ENCODE measurements around the gene PLCG1. TPM values are rescaled to one million over a fixed set of nuclear protein-coding genes. Genes with fewer than 3 reads are reported as not detected.

PLCG1 gene
- total and polyA plus RNA-seq, 2 experiments from 2014 or later: 27.4 to 206 TPM

GRCh38 chr20:41158082-41158625 is 20.8 kb downstream of the PLCG1 start:
- no peaks in the 10 kb centered on the region for H3K27me3 Mint-ChIP-seq (ENCODE audit: insufficient read depth, low read depth, poor library complexity)
- TF ChIP-seq, protein P1, sequence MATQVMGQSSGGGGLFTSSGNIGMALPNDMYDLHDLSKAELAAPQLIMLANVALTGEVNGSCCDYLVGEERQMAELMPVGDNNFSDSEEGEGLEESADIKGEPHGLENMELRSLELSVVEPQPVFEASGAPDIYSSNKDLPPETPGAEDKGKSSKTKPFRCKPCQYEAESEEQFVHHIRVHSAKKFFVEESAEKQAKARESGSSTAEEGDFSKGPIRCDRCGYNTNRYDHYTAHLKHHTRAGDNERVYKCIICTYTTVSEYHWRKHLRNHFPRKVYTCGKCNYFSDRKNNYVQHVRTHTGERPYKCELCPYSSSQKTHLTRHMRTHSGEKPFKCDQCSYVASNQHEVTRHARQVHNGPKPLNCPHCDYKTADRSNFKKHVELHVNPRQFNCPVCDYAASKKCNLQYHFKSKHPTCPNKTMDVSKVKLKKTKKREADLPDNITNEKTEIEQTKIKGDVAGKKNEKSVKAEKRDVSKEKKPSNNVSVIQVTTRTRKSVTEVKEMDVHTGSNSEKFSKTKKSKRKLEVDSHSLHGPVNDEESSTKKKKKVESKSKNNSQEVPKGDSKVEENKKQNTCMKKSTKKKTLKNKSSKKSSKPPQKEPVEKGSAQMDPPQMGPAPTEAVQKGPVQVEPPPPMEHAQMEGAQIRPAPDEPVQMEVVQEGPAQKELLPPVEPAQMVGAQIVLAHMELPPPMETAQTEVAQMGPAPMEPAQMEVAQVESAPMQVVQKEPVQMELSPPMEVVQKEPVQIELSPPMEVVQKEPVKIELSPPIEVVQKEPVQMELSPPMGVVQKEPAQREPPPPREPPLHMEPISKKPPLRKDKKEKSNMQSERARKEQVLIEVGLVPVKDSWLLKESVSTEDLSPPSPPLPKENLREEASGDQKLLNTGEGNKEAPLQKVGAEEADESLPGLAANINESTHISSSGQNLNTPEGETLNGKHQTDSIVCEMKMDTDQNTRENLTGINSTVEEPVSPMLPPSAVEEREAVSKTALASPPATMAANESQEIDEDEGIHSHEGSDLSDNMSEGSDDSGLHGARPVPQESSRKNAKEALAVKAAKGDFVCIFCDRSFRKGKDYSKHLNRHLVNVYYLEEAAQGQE (IDR thresholded peaks at IDR 0.05; ENCODE audit: unreplicated experiment): no peak
- TF ChIP-seq JUNB (IDR thresholded peaks at IDR 0.05; ENCODE audit: unreplicated experiment) (no peak), POLR2AphosphoS5 (IDR thresholded peaks at IDR 0.05; ENCODE audit: low read depth) (no peak), ZNF331 (CRISPR knock-in tag; IDR thresholded peaks at IDR 0.05; ENCODE audit: low read depth) (no peak), CTCF (conservative IDR thresholded peaks at IDR 0.05; ENCODE audit: low read depth in 2 of 2) (no peak), CREB1 (CRISPR knock-in tag; IDR thresholded peaks at IDR 0.05; ENCODE audit: low read depth) (no peak), EZH2 (IDR thresholded peaks at IDR 0.05; ENCODE audit: low read depth, unreplicated experiment) (no peak), ZNF114 (CRISPR knock-in tag; IDR thresholded peaks at IDR 0.05) (no peak), STAT1 (IDR thresholded peaks at IDR 0.05; ENCODE audit: unreplicated experiment) (no peak), NANOG (IDR thresholded peaks at IDR 0.05; ENCODE audit: borderline replicate concordance) (no peak), EZH2phosphoT487 (IDR thresholded peaks at IDR 0.05; ENCODE audit: unreplicated experiment) (no peak)
- TF ChIP-seq, protein P2, sequence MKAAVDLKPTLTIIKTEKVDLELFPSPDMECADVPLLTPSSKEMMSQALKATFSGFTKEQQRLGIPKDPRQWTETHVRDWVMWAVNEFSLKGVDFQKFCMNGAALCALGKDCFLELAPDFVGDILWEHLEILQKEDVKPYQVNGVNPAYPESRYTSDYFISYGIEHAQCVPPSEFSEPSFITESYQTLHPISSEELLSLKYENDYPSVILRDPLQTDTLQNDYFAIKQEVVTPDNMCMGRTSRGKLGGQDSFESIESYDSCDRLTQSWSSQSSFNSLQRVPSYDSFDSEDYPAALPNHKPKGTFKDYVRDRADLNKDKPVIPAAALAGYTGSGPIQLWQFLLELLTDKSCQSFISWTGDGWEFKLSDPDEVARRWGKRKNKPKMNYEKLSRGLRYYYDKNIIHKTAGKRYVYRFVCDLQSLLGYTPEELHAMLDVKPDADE (IDR thresholded peaks at IDR 0.05): no peak
- TF ChIP-seq, protein P3, sequence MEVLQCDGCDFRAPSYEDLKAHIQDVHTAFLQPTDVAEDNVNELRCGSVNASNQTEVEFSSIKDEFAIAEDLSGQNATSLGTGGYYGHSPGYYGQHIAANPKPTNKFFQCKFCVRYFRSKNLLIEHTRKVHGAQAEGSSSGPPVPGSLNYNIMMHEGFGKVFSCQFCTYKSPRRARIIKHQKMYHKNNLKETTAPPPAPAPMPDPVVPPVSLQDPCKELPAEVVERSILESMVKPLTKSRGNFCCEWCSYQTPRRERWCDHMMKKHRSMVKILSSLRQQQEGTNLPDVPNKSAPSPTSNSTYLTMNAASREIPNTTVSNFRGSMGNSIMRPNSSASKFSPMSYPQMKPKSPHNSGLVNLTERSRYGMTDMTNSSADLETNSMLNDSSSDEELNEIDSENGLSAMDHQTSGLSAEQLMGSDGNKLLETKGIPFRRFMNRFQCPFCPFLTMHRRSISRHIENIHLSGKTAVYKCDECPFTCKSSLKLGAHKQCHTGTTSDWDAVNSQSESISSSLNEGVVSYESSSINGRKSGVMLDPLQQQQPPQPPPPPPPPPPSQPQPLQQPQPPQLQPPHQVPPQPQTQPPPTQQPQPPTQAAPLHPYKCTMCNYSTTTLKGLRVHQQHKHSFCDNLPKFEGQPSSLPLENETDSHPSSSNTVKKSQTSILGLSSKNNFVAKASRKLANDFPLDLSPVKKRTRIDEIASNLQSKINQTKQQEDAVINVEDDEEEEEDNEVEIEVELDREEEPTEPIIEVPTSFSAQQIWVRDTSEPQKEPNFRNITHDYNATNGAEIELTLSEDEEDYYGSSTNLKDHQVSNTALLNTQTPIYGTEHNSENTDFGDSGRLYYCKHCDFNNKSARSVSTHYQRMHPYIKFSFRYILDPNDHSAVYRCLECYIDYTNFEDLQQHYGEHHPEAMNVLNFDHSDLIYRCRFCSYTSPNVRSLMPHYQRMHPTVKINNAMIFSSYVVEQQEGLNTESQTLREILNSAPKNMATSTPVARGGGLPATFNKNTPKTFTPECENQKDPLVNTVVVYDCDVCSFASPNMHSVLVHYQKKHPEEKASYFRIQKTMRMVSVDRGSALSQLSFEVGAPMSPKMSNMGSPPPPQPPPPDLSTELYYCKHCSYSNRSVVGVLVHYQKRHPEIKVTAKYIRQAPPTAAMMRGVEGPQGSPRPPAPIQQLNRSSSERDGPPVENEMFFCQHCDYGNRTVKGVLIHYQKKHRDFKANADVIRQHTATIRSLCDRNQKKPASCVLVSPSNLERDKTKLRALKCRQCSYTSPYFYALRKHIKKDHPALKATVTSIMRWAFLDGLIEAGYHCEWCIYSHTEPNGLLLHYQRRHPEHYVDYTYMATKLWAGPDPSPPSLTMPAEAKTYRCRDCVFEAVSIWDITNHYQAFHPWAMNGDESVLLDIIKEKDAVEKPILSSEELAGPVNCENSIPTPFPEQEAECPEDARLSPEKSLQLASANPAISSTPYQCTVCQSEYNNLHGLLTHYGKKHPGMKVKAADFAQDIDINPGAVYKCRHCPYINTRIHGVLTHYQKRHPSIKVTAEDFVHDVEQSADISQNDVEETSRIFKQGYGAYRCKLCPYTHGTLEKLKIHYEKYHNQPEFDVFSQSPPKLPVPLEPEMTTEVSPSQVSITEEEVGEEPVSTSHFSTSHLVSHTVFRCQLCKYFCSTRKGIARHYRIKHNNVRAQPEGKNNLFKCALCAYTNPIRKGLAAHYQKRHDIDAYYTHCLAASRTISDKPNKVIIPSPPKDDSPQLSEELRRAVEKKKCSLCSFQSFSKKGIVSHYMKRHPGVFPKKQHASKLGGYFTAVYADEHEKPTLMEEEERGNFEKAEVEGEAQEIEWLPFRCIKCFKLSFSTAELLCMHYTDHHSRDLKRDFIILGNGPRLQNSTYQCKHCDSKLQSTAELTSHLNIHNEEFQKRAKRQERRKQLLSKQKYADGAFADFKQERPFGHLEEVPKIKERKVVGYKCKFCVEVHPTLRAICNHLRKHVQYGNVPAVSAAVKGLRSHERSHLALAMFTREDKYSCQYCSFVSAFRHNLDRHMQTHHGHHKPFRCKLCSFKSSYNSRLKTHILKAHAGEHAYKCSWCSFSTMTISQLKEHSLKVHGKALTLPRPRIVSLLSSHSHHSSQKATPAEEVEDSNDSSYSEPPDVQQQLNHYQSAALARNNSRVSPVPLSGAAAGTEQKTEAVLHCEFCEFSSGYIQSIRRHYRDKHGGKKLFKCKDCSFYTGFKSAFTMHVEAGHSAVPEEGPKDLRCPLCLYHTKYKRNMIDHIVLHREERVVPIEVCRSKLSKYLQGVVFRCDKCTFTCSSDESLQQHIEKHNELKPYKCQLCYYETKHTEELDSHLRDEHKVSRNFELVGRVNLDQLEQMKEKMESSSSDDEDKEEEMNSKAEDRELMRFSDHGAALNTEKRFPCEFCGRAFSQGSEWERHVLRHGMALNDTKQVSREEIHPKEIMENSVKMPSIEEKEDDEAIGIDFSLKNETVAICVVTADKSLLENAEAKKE (CRISPR knock-in tag; IDR thresholded peaks at IDR 0.05): no peak

More at GRCh38 chr20:41158082-41158625, 20.8 kb downstream of the PLCG1 start:
- Mint-ChIP-seq H3K27ac (peak overlapping the region; percentile 76), H3K4me3 (no peak overlapping the region; the same call in 2 of the 3 replicates), H3K9me3 (no peaks in the 10 kb centered on the region), H3K36me3 (ENCODE audit: low read depth) (peaks cover 34% of the 10 kb centered on the region), H3K4me1 (peaks cover 41% of the 10 kb centered on the region)
- DNase-seq (ENCODE audit: low spot score): no peak
- H3K4me2 ChIP-seq: no peak overlapping the region
- H3K36me3 ChIP-seq (ENCODE audit: insufficient read depth): no peaks in the 10 kb centered on the region; the same call in 1 of the 2 replicates
- no peak for ATAC-seq
- peaks cover 45% of the 10 kb centered on the region for H4K20me1 ChIP-seq (replicated peaks; ENCODE audit: insufficient read depth)
- no peaks in the 10 kb centered on the region for H3K4me1 ChIP-seq (ENCODE audit: insufficient read depth)
- H3K79me2 ChIP-seq (replicated peaks; ENCODE audit: insufficient read depth): peaks cover 69% of the 10 kb centered on the region
- no peaks in the 10 kb centered on the region for H3F3A ChIP-seq (replicated peaks; ENCODE audit: low read depth)
- no peaks in the 10 kb centered on the region for H3K27me3 ChIP-seq (ENCODE audit: insufficient read depth)
- H2AFZ ChIP-seq: no peak overlapping the region
- H3K9me2 ChIP-seq (ENCODE audit: insufficient read depth): no peaks in the 10 kb centered on the region
- no peak overlapping the region for H3K27ac ChIP-seq (ENCODE audit: low read depth)
- H3K4me3 ChIP-seq: no peak overlapping the region

All from GM23338 (cell line).